T-helper 1 cell (primary cell): ENCODE measurements around the gene ATXN7.

Experiments
- DNase-seq, 5 donors: peaks; one replicate each; pipeline ENCODE4 v3.0.0-alpha.2; 2012 to 2020

ATXN7 gene

GRCh38 chr3:63967675-63968611 is 104.3 kb downstream of the ATXN7 start:
- peak in 4 of 5 donors; percentile 11 to 83 (median 24) for DNase-seq

- no peak for DNase-seq
These were observed 105.1 kb downstream of the ATXN7 start for GRCh38 chr3:63968612-63969350.

DNA sequence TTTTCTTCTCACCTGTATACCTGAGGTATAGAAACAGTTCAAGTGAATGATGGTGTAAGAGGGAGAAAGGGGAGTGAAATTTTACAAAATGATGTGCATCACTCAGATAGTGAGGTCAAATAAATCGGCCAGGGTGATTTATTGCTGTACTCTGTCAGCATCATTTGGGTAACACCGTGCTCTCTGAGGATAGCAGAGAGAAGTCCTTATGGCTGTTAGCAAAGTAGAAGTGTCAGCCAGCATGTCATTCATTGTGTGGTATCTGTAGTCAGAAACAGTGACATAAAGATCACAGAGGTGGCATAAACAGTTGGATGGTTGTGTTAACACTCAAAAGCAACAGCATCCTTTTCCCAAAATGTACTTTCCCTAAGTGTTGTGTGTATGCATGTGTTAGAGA is 106.2 kb downstream of the ATXN7 start:
- DNase-seq = no peak

GRCh38 chr3:63970631-63971475 is 107.2 kb downstream of the ATXN7 start:
- no peak for DNase-seq

- no peak for DNase-seq
These were observed 108.5 kb downstream of the ATXN7 start for GRCh38 chr3:63972196-63972595.

DNA sequence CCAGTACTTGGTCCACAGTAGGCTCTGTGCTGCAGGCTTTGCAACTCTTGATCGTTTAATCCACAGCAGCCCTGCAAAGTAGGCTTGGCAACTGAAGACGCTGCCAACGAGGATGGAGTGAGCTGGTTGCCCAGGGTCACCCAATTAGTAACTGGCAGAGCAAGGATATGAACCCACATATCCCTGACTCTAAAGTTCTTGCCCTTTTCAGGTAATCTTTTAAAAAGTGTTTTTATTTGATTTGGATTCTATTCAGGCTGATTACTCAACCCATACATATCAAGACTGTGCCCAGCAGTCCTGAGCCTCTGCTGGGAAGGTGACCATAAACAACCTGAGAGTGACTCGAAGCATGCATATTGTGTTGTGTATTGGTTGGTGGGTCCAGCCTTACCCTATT is 109.3 kb downstream of the ATXN7 start:
- DNase-seq = no peak

DNA sequence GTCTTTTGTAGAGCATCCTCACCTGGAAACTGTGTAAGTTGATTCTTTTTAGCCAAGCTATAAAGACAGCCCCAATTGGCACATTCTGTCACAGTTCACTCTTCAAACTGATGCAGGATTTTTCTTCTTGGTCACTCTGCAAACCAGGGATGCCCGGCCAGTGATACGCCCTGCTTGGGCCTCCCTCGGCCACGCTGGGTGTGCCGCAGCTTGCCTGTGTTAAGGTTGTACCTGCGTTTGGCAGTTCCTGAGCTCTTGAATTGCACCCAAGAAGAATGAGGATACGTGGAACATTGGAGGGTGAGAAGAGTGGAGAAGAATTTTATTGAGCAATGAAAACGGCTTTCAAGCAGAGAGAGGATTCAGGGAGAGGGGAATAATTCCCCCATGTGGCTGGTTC is 109.7 kb downstream of the ATXN7 start:
- no peak for DNase-seq

DNA sequence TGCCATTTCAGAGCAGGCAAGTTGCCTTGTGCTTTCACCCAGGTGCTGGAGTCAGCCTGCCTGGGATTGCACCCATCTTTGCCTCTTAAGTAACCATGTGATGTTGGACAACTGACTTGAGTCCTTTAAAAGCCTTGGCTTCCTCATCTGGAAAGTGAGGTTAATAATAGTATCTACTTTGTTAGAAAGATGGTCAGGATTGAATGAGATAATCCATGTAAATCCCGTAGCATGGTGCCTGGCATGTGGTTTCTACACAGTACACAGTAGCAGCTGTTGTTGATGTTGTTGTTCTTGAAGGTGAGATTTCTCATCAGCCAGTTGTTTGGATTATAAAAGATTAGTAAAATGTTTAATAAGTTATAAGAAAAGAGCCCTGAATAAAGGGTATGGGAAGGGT is 110.8 kb downstream of the ATXN7 start:
- no peak for DNase-seq

GRCh38 chr3:63975723-63976122 is 112.1 kb downstream of the ATXN7 start:
- DNase-seq = no peak

GRCh38 chr3:63976161-63976871 is 112.6 kb downstream of the ATXN7 start:
- DNase-seq = no peak

DNA sequence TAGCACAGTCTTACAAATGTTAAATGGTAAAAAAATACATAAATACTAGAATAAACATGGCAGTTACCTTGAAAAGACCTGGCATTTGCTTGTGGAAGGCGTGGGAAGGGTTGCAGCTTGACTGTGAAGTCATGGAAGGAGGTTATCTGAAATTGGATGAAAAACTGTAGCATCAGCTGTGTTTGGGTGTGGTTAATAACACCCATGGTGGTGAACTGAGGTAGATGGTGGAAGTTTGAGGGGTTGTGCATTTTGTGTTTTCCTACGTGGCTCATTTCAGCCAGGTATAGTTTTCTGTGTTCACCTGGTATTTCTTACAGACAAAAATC is 113.2 kb downstream of the ATXN7 start:
- no peak for DNase-seq

DNA sequence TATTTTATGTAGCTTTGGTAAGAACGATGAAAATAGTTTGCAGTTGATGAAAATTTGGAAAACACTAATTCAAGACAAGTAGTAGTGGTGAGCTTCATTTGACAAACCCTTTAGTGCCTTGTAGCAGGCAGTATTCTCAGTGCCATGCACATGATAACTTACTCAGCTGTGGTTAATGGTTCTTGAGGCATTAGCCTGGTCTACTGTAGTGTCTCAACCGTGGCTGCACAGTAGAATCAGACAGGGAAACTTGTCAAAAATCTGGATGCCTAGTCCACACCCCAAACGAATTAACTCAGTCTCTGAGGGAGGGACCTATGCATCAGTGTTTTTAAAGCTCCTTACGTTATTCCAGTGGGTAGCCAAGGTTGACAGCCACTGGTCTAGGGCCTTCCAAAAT is 114.2 kb downstream of the ATXN7 start:
- DNase-seq = no peak

- DNase-seq = peak in 2 of 5 donors; percentile 20 to 52
These were observed 115.6 kb downstream of the ATXN7 start for GRCh38 chr3:63979093-63979885.

GRCh38 chr3:63980019-63980418 is 116.4 kb downstream of the ATXN7 start:
- no peak for DNase-seq

DNA sequence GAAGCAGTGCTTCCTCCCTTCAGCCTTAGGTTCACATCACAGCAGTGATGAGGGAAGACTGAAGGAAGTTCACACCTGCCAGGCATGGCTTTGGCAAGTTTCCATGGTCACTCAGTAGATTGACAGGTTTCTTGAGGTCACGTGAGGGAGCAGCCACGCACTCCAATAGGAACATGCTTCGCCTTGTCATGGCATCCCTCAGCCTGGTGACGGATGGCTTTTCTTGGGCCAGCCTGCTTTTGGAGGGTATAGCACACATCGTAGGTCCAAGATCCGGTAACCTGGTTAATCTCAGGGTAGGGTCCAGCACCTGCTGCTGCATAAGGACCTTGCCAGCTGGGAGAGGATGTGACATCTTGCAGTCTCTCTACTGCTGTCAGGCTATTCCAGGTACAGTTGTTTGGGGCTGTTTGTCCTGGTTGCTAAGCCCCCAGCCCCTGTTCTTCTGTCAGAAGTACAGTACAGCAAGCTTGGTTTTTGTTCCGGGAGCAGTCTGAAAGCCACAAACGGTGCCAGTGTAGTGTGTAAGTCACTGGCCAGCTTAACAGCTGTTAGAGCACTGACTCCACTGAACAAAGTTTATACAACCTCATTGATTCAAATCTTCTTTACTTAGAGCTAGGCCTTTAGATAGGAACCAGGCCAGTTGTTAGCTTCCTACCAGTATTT is 117.3 kb downstream of the ATXN7 start:
- DNase-seq = no peak

- DNase-seq = no peak
These were observed 118.3 kb downstream of the ATXN7 start for GRCh38 chr3:63981980-63982379.

DNA sequence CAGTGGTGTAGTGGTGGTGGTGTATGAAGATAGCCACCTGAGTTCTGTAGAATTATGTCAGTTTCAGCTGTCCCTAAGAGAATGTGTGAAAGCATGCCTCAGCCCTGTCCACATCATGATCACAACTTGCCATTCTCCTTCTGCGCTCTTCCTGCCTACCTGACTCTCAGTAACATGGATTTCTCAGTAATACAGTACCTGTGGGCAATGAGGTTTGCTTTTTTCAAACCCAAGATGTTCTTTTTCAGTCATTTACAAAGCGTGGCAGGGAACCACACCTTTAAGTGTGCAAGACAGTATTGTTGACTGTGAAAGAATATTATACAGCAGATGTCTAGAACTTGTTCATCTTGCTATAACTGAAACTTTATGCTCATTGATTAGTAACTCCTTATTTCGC is 120.7 kb downstream of the ATXN7 start:
- DNase-seq = no peak

DNA sequence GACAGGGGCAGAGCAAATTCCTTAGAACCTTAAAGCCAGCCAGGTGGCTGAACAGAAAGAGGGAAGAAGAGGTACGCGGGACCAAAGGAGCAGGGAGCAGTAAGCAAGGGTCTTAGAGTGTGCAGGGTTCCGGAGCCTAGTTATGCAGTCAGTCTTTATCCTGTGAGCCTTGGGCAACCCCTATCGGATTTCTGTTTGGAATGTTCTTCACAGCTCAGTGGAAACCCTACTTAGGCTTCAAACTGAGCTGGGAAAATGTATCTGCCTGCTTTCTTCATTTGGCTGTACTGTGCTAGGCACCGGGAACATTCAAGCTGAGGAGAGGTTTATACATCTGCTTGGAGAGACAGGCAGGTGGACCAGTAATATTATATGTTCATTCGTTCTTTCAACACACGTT is 122.5 kb downstream of the ATXN7 start:
- no peak for DNase-seq

DNA sequence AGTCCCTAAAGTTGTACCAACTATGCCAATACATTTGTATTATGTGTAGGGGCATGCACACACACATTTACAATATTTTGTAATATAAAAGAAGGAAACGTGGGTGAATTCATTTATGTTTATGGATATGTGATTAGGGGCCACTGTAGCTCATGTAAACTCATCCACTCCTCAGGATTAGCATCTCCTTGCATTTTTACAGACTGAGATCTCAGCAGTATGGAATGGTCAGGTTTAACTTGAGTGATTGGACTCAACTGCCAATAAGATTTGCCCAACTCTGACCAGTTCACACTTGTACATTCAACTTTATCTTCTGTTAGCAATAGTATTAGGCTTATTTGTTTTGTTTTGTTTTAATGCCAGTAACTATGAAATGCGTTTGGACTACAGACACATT is 123.2 kb downstream of the ATXN7 start:
- DNase-seq = no peak

GRCh38 chr3:63988943-63989342 is 125.3 kb downstream of the ATXN7 start:
- DNase-seq = no peak

DNA sequence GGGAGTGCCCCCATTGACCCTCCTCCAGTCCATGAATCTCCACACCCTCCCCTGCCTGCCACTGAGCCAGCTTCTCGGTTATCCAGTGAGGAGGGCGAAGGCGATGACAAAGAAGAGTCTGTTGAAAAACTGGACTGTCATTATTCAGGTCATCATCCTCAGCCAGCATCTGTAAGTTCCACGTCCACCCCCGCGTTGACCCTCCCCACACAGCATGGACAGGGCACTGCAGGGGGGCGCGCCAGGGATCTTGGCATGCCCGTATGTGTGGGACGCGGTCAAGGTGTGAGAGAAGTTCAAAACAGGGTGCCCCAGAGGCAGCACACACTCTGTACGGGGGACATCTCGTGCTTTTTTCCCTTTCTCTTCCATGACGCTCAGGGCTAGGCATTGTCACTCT is 126.5 kb downstream of the ATXN7 start:
- no peak for DNase-seq
